H9 (cell line): Measurements from ENCODE around the gene TRAF3IP1. TPM values are rescaled to one million over a fixed set of nuclear protein-coding genes. Genes with fewer than 3 reads are reported as not detected.
A peak's percentile ranks its signal among the peaks of the same experiment; 100 is the strongest.

Experiments used
- DNase-seq: peaks from one replicate; pipeline ENCODE4 v3.0.0-alpha.2; 2017
- H2AFZ ChIP-seq: one replicate; pipeline ENCODE4 v1.6.1; 2013; ENCODE audit warnings: mild to moderate bottlenecking, low read length, control low read depth, moderate library complexity
- H2AK5ac ChIP-seq: 2 replicates; pipeline ENCODE4 v1.6.1; 2013; ENCODE audit warnings: low read length, control low read depth, mixed read lengths; ENCODE audit not compliant: insufficient read length
- H2BK120ac ChIP-seq: one replicate; pipeline ENCODE4 v1.6.1; 2013; ENCODE audit warnings: low read depth, mild to moderate bottlenecking, low read length, control low read depth, inconsistent platforms; ENCODE audit not compliant: poor library complexity, severe bottlenecking
- H2BK12ac ChIP-seq: 2 replicates; pipeline ENCODE4 v1.6.1; 2013; ENCODE audit warnings: low read length, control low read depth, mixed read lengths, low read depth; ENCODE audit not compliant: insufficient read length
- H2BK15ac ChIP-seq: 2 replicates; pipeline ENCODE4 v1.6.1; 2013; ENCODE audit warnings: low read depth, low read length, control low read depth
- H2BK20ac ChIP-seq: one replicate; pipeline ENCODE4 v1.6.1; 2013; ENCODE audit warnings: low read depth, mild to moderate bottlenecking, low read length, control low read depth, inconsistent platforms; ENCODE audit not compliant: poor library complexity, severe bottlenecking
- H2BK5ac ChIP-seq: 2 replicates; pipeline ENCODE4 v1.6.1; 2013; ENCODE audit warnings: low read length, control low read depth, mixed read lengths; ENCODE audit not compliant: insufficient read length
- H3K14ac ChIP-seq: 2 replicates; pipeline ENCODE4 v1.6.1; 2013; ENCODE audit warnings: low read length, control low read depth; ENCODE audit not compliant: insufficient read depth
- H3K18ac ChIP-seq: 2 replicates; pipeline ENCODE4 v1.6.1; 2013; ENCODE audit warnings: low read depth, mild to moderate bottlenecking, mixed read lengths, low read length, control low read depth; ENCODE audit not compliant: insufficient read length
- H3K23ac ChIP-seq: 2 replicates; pipeline ENCODE4 v1.6.1; 2013; ENCODE audit warnings: low read length, control low read depth, mixed read lengths, low read depth; ENCODE audit not compliant: insufficient read length
- H3K23me2 ChIP-seq: 2 replicates; pipeline ENCODE4 v1.6.1; 2013; ENCODE audit warnings: low read depth, mild to moderate bottlenecking, mixed read lengths, low read length, control low read depth; ENCODE audit not compliant: insufficient read length, poor library complexity, severe bottlenecking
- H3K27ac ChIP-seq: 2 replicates; pipeline ENCODE4 v1.5.1; 2013; ENCODE audit warnings: low read length, control low read depth, mixed read lengths, low read depth; ENCODE audit not compliant: insufficient read length
- H3K27me3 ChIP-seq: 2 replicates; pipeline ENCODE4 v1.6.1; 2013; ENCODE audit warnings: low read length, control low read depth, inconsistent platforms; ENCODE audit not compliant: insufficient read depth
- H3K4ac ChIP-seq: 2 replicates; pipeline ENCODE4 v1.6.1; 2013; ENCODE audit warnings: low read depth, mild to moderate bottlenecking, control low read depth, inconsistent platforms, low read length, moderate library complexity
- H3K4me1 ChIP-seq: 2 replicates; pipeline ENCODE4 v1.6.1; 2013; ENCODE audit warnings: low read length, control low read depth, inconsistent platforms; ENCODE audit not compliant: insufficient read depth
- H3K4me2 ChIP-seq: 2 replicates; pipeline ENCODE4 v1.6.1; 2013; ENCODE audit warnings: low read length, control low read depth, mixed read lengths; ENCODE audit not compliant: insufficient read length, insufficient read depth
- H3K56ac ChIP-seq: 2 replicates; pipeline ENCODE4 v1.6.1; 2013; ENCODE audit warnings: low read depth, mild to moderate bottlenecking, mixed read lengths, low read length, control low read depth; ENCODE audit not compliant: insufficient read length
- H3K79me1 ChIP-seq: 2 replicates; pipeline ENCODE4 v1.6.1; 2013; ENCODE audit warnings: low read depth, mild to moderate bottlenecking, moderate library complexity, low read length, control low read depth, inconsistent platforms; ENCODE audit not compliant: insufficient read depth, poor library complexity, severe bottlenecking
- H3K79me2 ChIP-seq: 2 replicates; pipeline ENCODE4 v1.6.1; 2013; ENCODE audit warnings: low read length, control low read depth, inconsistent platforms; ENCODE audit not compliant: insufficient read depth
- H3K9ac ChIP-seq: 2 replicates; pipeline ENCODE4 v1.6.1; 2013; ENCODE audit warnings: low read length, control low read depth, mixed read lengths; ENCODE audit not compliant: insufficient read length; ENCODE audit errors: extremely low read depth
- H3K9me3 ChIP-seq: one replicate; pipeline ENCODE4 v1.6.1; 2013; ENCODE audit warnings: low read depth, low read length, inconsistent platforms; ENCODE audit not compliant: control insufficient read depth
- H3T11ph ChIP-seq: one replicate; pipeline ENCODE4 v1.6.1; 2013; ENCODE audit warnings: mild to moderate bottlenecking, low read length, control low read depth, inconsistent platforms
- H4K20me1 ChIP-seq: one replicate; pipeline ENCODE4 v1.6.1; 2013; ENCODE audit not compliant: control insufficient read depth, insufficient read length, insufficient read depth
- H4K5ac ChIP-seq: 2 replicates; pipeline ENCODE4 v1.6.1; 2013; ENCODE audit warnings: low read depth, mild to moderate bottlenecking, mixed read lengths, low read length, control low read depth; ENCODE audit not compliant: insufficient read length
- H4K8ac ChIP-seq: replicated peaks from 2 replicates; pipeline ENCODE4 v1.6.1; 2013; ENCODE audit warnings: low read length, control low read depth, mixed read lengths, low read depth; ENCODE audit not compliant: insufficient read length
- H4K91ac ChIP-seq: 2 replicates; pipeline ENCODE4 v1.6.1; 2013; ENCODE audit warnings: low read depth, mild to moderate bottlenecking, moderate library complexity, mixed read lengths, low read length, control low read depth; ENCODE audit not compliant: insufficient read length
- H3K27ac Mint-ChIP-seq, 3 experiments: 2 replicates in 2 of 3; 3 replicates in 1 of 3; pipeline ENCODE4 v1.8.0; 2020 to 2021; ENCODE audit warnings: mixed read lengths in 3 of 3, mild to moderate bottlenecking in 1 of 3, moderate library complexity in 1 of 3
- H3K27me3 Mint-ChIP-seq: 2 replicates; pipeline ENCODE4 v1.8.0; 2021; ENCODE audit warnings: low read depth, mild to moderate bottlenecking, moderate library complexity, mixed read lengths
- H3K36me3 Mint-ChIP-seq, 3 experiments: 2 replicates in 2 of 3; 3 replicates in 1 of 3; pipeline ENCODE4 v1.8.0; 2020 to 2021; ENCODE audit warnings: low read depth in 3 of 3, mixed read lengths in 3 of 3; ENCODE audit not compliant: insufficient read depth in 1 of 3
- H3K4me1 Mint-ChIP-seq, 2 experiments: 2 replicates each; pipeline ENCODE4 v1.8.0; 2020; ENCODE audit warnings: mixed read lengths in 2 of 2
- H3K4me3 Mint-ChIP-seq, 2 experiments: 2 replicates in 1 of 2; 3 replicates in 1 of 2; pipeline ENCODE4 v1.8.0; 2020 to 2021; ENCODE audit warnings: mild to moderate bottlenecking in 2 of 2, mixed read lengths in 2 of 2, moderate library complexity in 1 of 2
- H3K9me3 Mint-ChIP-seq, 2 experiments: 2 replicates in 1 of 2; 3 replicates in 1 of 2; pipeline ENCODE4 v1.8.0; 2020; ENCODE audit warnings: mild to moderate bottlenecking in 2 of 2, mixed read lengths in 2 of 2, moderate library complexity in 1 of 2
- WGBS: extraction: QIAGEN DNeasy Blood & Tissue Kit; methylation state at CpG from one replicate; pipeline ENCODE4 v1.1.7; 2013; ENCODE audit warnings: missing lambda C conversion rate, low lambda C conversion rate, mixed read lengths; ENCODE audit not compliant: insufficient read length; ENCODE audit errors: extremely low coverage; 5-methylcytosine and 5-hydroxymethylcytosine counted together
- total RNA-seq: library from RNA; stranded (reverse); gene quantifications from 2 replicates; pipeline ENCODE4 v1.2.1, GENCODE V29; 2021
- TF ChIP-seq, protein P1 (sequence below): fragments of 200-600 bp; sonication (generic); conservative IDR thresholded peaks from 3 replicates; pipeline ENCODE4 v1.8.0; 2021; ENCODE audit warnings: antibody characterized with exemption, mild to moderate bottlenecking

TRAF3IP1 gene
- total RNA-seq, 1 experiment from 2014 or later: 16.4 TPM

DNA sequence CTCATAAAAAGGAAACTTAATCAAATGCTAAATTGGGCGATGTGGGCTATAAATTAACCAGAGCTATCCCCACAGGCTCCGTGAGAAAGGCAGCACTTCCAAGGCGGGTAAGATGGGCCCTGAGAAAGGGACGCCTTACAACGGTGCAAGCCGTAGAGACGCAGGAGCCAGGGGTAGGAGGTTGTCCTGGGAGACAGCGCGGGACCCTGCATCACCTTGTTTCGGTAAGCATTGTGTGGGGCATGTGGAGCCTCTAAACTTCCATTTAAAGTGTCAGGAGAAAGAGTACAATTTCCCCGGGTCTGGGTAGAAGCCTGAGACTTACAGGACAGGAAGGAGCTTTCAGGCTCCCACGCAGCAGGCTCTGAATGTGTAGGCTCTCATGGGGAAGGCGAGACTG is 30.7 kb upstream of the TRAF3IP1 start:
- Mint-ChIP-seq H3K27me3 (peaks cover 12% of the 10 kb centered on the region), H3K36me3 (no peaks in the 10 kb centered on the region; a peak in 1 of 7 replicates), H3K4me1 (peaks cover 32 to 48% of the 10 kb centered on the region in 2 experiments), H3K4me3 (peak overlapping the region; percentile 69 to 84), H3K9me3 (no peaks in the 10 kb centered on the region), H3K27ac (peak overlapping the region in 2 of 3 experiments; percentile 63 to 71; a peak in 1 of 7 replicates)
- Histone ChIP-seq H4K91ac (no peak overlapping the region), H3K14ac (peak overlapping the region; percentile 32; the same call in 1 of the 2 replicates), H3K27me3 (no peaks in the 10 kb centered on the region), H3K4me1 (no peaks in the 10 kb centered on the region; the same call in 1 of the 2 replicates), H2BK12ac (no peak overlapping the region), H2AFZ (no peak overlapping the region), H3T11ph (no peak overlapping the region), H3K4me2 (peak overlapping the region; percentile 80), H4K8ac (no peak overlapping the region), H3K9ac (no peak overlapping the region), H3K27ac (no peak overlapping the region), H3K79me2 (no peaks in the 10 kb centered on the region), H2BK20ac (no peak overlapping the region), H2AK5ac (no peak overlapping the region), H3K56ac (no peak overlapping the region), H3K9me3 (no peaks in the 10 kb centered on the region), H4K5ac (no peak overlapping the region), H3K4ac (no peak overlapping the region), H2BK5ac (no peak overlapping the region), H3K18ac (no peak overlapping the region), H2BK15ac (no peak overlapping the region), H3K79me1 (no peaks in the 10 kb centered on the region), H3K23ac (no peak overlapping the region), H3K23me2 (peaks cover 11% of the 10 kb centered on the region), H4K20me1 (no peaks in the 10 kb centered on the region), H2BK120ac (no peak overlapping the region)
- TF ChIP-seq, protein P1, sequence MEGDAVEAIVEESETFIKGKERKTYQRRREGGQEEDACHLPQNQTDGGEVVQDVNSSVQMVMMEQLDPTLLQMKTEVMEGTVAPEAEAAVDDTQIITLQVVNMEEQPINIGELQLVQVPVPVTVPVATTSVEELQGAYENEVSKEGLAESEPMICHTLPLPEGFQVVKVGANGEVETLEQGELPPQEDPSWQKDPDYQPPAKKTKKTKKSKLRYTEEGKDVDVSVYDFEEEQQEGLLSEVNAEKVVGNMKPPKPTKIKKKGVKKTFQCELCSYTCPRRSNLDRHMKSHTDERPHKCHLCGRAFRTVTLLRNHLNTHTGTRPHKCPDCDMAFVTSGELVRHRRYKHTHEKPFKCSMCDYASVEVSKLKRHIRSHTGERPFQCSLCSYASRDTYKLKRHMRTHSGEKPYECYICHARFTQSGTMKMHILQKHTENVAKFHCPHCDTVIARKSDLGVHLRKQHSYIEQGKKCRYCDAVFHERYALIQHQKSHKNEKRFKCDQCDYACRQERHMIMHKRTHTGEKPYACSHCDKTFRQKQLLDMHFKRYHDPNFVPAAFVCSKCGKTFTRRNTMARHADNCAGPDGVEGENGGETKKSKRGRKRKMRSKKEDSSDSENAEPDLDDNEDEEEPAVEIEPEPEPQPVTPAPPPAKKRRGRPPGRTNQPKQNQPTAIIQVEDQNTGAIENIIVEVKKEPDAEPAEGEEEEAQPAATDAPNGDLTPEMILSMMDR: no peak
- DNase-seq: no peak
- WGBS: no CpG with 5 or more reads among the region's 13 CpGs
